Lung (tissue), 12 donors: ENCODE results near the gene RHOB. TPM values are rescaled to one million over a fixed set of nuclear protein-coding genes. Genes with fewer than 3 reads are reported as not detected.

Experiments used
- ATAC-seq: fragments of 200-7000 bp; cut with Tn5 transposase; one replicate; pipeline ENCODE4 v1.9.1; 2020; ENCODE audit warnings: moderate number of reproducible peaks; ENCODE audit not compliant: insufficient read depth, low FRiP score
- DNase-seq, 3 donors: peaks; one replicate each; pipeline ENCODE4 v3.0.0-alpha.2; 2013 to 2017
- H3K27ac ChIP-seq, 2 donors: one replicate each; pipeline ENCODE4 v1.5.1; 2013; ENCODE audit warnings: mild to moderate bottlenecking in 2 of 2, moderate library complexity in 2 of 2, control low read depth in 1 of 2, inconsistent platforms in 1 of 2, low read depth in 1 of 2, low read length in 1 of 2
- H3K27me3 ChIP-seq, 3 donors: one replicate each; pipeline ENCODE4 v1.5.1; 2013; ENCODE audit warnings: low read length in 2 of 3; ENCODE audit not compliant: control insufficient read depth in 3 of 3, insufficient read depth in 3 of 3
- H3K36me3 ChIP-seq, 4 donors: one replicate each; pipeline ENCODE4 v1.5.1; 2013; ENCODE audit warnings: low read length in 4 of 4, mild to moderate bottlenecking in 1 of 4, moderate library complexity in 1 of 4; ENCODE audit not compliant: control insufficient read depth in 4 of 4, insufficient read depth in 4 of 4
- H3K4me1 ChIP-seq, 5 donors: one replicate each; pipeline ENCODE4 v1.5.1; 2013; ENCODE audit warnings: low read length in 5 of 5, mild to moderate bottlenecking in 2 of 5, moderate library complexity in 1 of 5; ENCODE audit not compliant: control insufficient read depth in 5 of 5, insufficient read depth in 5 of 5
- H3K4me3 ChIP-seq: one replicate; pipeline ENCODE4 v1.5.1; 2013; ENCODE audit warnings: mild to moderate bottlenecking, control low read depth, moderate library complexity
- H3K9ac ChIP-seq, 2 donors: one replicate each; pipeline ENCODE4 v1.5.1; 2013; ENCODE audit warnings: low read length in 2 of 2, control low read depth in 1 of 2; ENCODE audit not compliant: insufficient read depth in 1 of 2
- H3K9me3 ChIP-seq, 4 donors: one replicate each; pipeline ENCODE4 v1.5.1; 2013; ENCODE audit warnings: low read length in 3 of 4, mild to moderate bottlenecking in 1 of 4, moderate library complexity in 1 of 4; ENCODE audit not compliant: control insufficient read depth in 4 of 4, insufficient read depth in 3 of 4
- WGBS, 2 donors: extraction: QIAGEN DNeasy Blood & Tissue Kit; methylation state at CpG; one replicate each; pipeline ENCODE4 v1.1.7; 2013; 5-methylcytosine and 5-hydroxymethylcytosine counted together
- polyA plus RNA-seq, 2 donors: library from polyadenylated mRNA; stranded (reverse); fragments of 200-250 nt; gene quantifications; one replicate each; pipeline ENCODE4 v1.2.1, GENCODE V29; 2013
- total RNA-seq, 2 donors: library from RNA; depleted of rRNA in 1 of 2; stranded (reverse); fragments of >200 nt in 1 of 2; gene quantifications; one replicate each; pipeline ENCODE4 v1.2.1, GENCODE V29; 2014 to 2021
- TF ChIP-seq, protein P1 (sequence below): IDR thresholded peaks from 2 replicates; pipeline ENCODE4 v1.5.1; 2012; ENCODE audit warnings: mild to moderate bottlenecking; ENCODE audit errors: control extremely low read depth, extremely low read depth
- donor health status: control.
- donor health status: control.
- donor health status: Bipolar disorder and iron deficiency.
- donor health status: healthy.
- donor health status: DM: yes; HTN: yes; CAD: no.

The RHOB gene
- total and polyA plus RNA-seq, 4 donors = 93.2 to 354 (median 249) TPM

DNA sequence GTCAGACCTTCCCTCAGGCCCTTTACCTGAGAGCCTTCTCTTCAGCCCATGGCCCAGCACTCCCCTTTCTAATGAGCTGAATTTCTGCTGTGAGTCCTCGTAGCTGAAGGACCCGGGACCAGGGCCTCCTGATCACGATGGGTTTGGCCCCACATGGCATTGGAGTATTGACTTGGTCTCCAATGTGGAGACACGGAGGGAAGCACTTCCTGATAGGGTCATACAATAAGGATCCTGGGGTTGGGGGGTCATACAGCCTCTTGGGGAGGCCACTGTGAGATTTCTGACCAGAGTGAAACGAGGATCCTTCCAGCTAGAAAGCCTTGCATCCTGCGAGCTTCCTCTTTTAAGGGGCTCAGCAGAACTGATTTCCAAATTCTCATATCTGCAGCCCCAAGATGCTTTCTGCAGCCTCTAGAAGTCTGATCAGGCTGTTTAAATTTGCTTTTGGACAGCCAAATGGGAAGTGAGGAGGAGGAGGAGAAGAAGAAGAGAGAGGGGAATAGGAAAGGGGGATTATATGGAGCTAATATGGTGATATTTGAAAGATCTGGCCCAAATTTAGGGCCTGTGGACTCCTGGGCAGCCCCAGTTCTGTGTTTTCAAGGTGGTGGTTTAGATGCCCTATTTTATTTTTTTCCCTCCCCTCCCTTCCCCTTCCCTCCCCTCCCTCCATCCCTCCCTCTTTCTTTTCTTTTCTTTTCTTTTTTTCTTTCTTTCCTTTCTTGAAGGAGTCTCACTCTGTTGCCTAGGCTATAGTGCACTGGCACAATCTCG lies 38.9 kb downstream of the RHOB start:
- no peak for DNase-seq
- WGBS, 2 donors = 67 to 75% methylated on average over 7 of the region's 7 CpGs
- ATAC-seq = no peak

DNA sequence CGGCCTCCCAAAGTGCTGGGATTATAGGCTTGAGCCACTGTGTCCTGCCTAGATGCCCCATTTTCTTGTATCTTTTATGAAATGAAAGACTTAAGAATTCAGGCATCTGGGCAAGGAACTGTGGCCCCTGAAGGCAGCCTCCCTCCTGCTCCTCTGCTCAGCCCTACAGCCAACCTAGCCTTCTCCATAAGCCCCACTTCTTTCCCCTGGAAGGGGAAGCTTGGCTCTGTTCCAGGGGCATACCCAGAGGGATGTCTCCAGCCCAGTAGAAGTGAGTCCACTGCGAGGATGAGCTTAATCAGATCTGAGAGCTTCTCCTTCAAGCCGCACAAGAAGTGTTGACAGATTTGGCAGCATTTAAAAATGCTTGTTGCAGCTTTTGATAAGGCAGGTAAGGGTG lies 39.7 kb downstream of the RHOB start:
- Histone ChIP-seq H3K27ac (no peak overlapping the region), H3K27me3 (no peaks in the 10 kb centered on the region), H3K4me1 (no peaks in the 10 kb centered on the region), H3K36me3 (no peaks in the 10 kb centered on the region), H3K4me3 (no peak overlapping the region), H3K9me3 (no peaks in the 10 kb centered on the region), H3K9ac (no peak overlapping the region)
- ATAC-seq (no peak), DNase-seq (no peak)
- TF ChIP-seq, protein P1, sequence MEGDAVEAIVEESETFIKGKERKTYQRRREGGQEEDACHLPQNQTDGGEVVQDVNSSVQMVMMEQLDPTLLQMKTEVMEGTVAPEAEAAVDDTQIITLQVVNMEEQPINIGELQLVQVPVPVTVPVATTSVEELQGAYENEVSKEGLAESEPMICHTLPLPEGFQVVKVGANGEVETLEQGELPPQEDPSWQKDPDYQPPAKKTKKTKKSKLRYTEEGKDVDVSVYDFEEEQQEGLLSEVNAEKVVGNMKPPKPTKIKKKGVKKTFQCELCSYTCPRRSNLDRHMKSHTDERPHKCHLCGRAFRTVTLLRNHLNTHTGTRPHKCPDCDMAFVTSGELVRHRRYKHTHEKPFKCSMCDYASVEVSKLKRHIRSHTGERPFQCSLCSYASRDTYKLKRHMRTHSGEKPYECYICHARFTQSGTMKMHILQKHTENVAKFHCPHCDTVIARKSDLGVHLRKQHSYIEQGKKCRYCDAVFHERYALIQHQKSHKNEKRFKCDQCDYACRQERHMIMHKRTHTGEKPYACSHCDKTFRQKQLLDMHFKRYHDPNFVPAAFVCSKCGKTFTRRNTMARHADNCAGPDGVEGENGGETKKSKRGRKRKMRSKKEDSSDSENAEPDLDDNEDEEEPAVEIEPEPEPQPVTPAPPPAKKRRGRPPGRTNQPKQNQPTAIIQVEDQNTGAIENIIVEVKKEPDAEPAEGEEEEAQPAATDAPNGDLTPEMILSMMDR = no peak
- WGBS, 2 donors = 94 to 95% methylated on average over 3 of the region's 3 CpGs

More for the DNA sequence above, 38.9 kb downstream of the RHOB start:
- H3K4me1 ChIP-seq = no peaks in the 10 kb centered on the region
- no peak overlapping the region for H3K9ac ChIP-seq
- no peaks in the 10 kb centered on the region for H3K36me3 ChIP-seq
- H3K27ac ChIP-seq = no peak overlapping the region
- H3K27me3 ChIP-seq = no peaks in the 10 kb centered on the region
- TF ChIP-seq, protein P1 = no peak
- no peaks in the 10 kb centered on the region for H3K9me3 ChIP-seq
- H3K4me3 ChIP-seq = no peak overlapping the region

DNA sequence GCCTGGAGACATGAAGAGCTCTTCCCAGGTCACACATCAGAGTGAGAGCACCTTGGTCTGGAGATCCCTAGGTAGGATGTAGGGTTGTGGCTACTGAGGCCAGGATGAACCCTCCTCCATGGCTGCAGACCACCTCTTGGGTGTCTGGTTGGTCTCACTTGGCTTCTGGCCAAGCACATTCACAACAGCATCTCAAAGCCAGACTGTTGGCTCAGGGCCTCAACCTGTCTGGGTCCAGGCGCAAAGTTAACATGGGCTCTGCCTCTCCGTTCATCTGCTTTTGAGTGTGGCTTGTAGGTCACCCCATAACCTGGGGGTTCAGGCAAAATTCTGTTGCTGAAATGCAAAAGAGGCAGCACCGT lies 40.1 kb downstream of the RHOB start:
- 80 to 87% methylated on average over 3 of the region's 3 CpGs for WGBS, 2 donors
- DNase-seq (no peak), ATAC-seq (no peak)
- no peak overlapping the region for H3K4me3 ChIP-seq
- TF ChIP-seq, protein P1 = no peak
- no peaks in the 10 kb centered on the region for H3K9me3 ChIP-seq
- no peak overlapping the region for H3K27ac ChIP-seq
- peaks cover 0 to 2% (median 0%) of the 10 kb centered on the region in 5 donors for H3K4me1 ChIP-seq
- no peaks in the 10 kb centered on the region for H3K36me3 ChIP-seq
- no peak overlapping the region for H3K9ac ChIP-seq
- H3K27me3 ChIP-seq = no peaks in the 10 kb centered on the region
